Choroid plexus epithelial cell (primary cell): Measurements from ENCODE around the gene DNAJC6.

Experiments used
- DNase-seq: peaks from one replicate; pipeline ENCODE4 v3.0.0-alpha.2; 2010; ENCODE audit warnings: low read depth
- H3K4me3 ChIP-seq: 2 replicates; pipeline ENCODE4 v1.5.1; 2011; ENCODE audit warnings: low read depth, mild to moderate bottlenecking, control low read depth, low read length, moderate library complexity
- TF ChIP-seq, protein P1 (sequence below): conservative IDR thresholded peaks from 2 replicates; pipeline ENCODE4 v1.5.1; 2011; ENCODE audit warnings: low read depth, mild to moderate bottlenecking, control low read depth, inconsistent platforms, low read length, moderate library complexity

The DNAJC6 gene

DNA sequence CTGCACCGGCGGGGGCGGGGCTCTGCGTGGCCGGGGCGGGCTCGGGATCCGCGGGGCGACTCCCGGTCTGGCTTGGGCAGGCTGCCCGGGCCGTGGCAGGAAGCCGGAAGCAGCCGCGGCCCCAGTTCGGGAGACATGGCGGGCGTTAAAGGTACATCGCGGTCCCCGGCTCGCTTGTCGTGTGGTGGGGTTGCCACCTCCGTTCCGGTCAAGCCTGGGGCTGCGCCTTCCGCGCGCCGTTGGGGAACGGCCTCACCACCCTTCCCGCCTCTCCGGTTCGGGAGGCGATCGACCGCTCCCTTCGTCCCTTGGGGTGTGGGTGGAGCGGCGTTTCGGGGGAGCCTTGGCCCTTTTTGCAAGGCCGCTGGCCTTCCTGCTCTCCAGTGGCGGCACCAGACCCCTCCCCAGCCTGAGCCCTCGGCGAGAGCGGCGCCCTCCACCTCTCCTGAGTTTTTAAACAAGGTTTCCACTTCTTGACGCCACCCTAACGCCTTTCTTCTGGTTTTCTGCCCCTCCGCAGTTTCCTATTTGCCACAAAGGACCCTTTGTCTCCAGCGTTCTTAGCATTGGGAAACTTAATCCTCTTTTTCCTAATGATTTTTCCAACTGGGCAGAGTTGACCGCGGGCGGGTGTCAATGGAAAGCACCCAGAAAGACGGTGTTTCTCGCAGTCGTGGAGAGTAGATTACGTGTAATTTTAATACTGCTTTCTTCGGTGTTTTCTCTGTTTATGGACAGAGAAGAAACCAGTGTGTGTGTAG lies 111.4 kb downstream of the DNAJC6 start, which contains the start of the genes LEPR and LEPROT:
LEPR (plus strand) TSS at position 79 of the 761 bp plus-strand sequence. CDS start 144,898 bp downstream, outside the sequence.
LEPROT (plus strand) TSS at position 79 of the 761 bp plus-strand sequence; CDS start at position 136, 57 bp downstream.
- TF ChIP-seq, protein P1, sequence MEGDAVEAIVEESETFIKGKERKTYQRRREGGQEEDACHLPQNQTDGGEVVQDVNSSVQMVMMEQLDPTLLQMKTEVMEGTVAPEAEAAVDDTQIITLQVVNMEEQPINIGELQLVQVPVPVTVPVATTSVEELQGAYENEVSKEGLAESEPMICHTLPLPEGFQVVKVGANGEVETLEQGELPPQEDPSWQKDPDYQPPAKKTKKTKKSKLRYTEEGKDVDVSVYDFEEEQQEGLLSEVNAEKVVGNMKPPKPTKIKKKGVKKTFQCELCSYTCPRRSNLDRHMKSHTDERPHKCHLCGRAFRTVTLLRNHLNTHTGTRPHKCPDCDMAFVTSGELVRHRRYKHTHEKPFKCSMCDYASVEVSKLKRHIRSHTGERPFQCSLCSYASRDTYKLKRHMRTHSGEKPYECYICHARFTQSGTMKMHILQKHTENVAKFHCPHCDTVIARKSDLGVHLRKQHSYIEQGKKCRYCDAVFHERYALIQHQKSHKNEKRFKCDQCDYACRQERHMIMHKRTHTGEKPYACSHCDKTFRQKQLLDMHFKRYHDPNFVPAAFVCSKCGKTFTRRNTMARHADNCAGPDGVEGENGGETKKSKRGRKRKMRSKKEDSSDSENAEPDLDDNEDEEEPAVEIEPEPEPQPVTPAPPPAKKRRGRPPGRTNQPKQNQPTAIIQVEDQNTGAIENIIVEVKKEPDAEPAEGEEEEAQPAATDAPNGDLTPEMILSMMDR = no peak
- H3K4me3 ChIP-seq = peak within 1 kb of the TSS; percentile 93
- DNase-seq = no peak

DNA sequence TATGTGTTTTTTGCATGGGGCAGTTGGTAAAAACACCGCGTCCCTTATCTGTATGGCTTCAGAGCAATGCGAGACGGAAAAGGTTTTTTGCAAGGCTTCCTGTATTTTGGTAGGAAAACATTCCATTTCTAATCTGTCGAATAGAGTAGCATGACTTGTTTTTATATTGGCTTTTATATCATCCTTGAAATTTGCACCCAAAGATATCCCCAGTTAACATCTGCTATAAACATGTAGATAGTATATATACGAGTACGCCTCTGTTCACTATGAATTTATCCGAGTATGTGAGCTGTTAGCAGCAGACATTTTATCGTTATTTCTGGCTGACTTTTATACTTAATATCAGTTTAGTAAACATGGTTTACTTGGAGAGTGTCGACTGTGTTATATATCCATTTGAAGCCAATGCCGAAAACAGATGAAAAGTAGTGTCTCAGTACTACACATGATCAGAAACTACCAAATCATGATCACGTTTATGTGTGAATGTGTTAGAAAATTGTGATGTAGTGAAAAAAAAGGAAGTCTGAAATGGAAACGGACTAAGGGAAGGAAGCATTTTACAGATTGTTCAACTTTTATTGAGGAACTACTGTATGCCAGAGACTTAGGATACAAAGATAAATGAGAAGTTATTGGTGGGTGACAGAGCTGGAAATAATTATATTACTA lies 112.1 kb downstream of the DNAJC6 start:
- peak overlapping the region; percentile 93 for H3K4me3 ChIP-seq
- TF ChIP-seq, protein P1 = no peak
- DNase-seq = peak; percentile 62

DNA sequence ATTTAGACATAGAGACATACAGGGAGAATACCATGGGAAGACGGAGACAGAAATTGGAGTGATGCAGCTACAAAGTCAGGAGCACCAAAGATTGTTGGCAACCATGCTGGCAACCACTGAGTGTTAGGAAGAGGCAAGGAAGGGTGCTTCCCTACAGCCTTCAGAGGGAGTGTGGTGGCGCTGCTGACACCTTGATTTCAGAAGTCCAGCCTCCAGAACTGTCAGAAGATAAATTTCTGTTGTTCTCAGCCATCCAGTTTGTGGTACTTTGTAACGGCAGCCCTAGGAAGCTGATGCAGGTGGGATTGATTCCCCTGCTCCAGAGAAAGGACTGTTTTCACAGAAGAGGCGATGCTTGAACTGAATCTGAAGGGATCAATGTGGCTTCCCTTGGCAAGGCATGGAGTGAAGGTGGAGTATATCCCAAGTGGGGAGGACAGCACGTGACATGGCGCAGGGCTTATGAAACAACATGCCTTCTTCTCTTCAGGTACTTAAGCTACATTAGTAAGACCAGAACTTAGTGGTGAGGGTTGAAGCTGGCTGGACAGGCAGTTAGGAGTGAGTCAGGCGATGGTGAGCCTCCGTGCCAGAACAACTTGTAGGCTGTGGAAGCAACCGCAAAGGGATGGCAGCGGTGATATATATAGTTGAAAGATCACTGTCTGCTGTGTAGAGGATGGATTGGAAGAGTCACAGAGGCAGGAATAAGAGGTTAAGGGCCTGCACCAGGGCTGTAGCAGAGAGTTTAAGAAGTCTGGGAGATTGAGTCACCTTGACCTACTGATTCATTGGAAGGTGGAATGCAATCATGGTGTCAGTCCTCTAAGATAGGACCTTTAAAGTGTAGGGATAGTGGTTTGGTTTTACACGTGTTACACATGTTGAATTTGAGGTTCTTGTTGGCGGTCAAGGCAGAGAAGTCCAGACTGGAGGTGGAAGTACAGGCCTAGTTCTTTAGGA lies 113.2 kb downstream of the DNAJC6 start:
- peak overlapping the region; percentile 93 for H3K4me3 ChIP-seq
- TF ChIP-seq, protein P1 = no peak
- peak; percentile 46 for DNase-seq

DNA sequence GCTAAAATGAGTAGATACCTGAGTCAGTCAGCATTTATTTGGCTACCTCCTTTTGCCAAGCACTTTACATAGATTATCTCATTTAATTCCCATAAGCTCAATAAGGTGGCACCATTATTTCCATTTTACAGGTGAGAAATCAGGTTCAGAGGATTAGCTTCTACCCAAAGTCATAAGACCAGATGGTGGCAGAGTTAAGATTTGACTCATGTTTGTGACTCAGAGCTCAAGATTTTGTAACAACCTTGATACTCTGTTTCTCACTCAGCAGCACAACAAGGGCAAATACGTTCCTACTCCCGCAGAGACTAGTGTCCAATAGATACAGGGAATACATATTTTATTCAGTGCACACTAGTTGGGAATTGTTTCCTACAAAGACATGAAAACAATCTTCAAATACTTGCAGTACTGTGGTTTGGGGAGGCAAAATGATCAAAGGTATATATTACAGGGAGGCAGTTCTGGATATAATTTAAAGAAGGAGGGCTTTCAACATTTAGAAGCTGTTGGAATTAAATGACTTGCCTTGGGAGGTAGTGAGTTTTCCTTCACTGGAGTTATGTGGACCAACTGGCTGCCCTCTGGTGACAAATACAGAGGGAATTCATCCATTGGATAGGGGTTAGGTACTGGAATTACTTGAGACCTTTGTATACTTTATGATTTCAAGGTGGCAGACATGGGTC lies 114.7 kb downstream of the DNAJC6 start:
- H3K4me3 ChIP-seq = no peak overlapping the region
- DNase-seq = peak; percentile 93
- TF ChIP-seq, protein P1 = no peak

DNA sequence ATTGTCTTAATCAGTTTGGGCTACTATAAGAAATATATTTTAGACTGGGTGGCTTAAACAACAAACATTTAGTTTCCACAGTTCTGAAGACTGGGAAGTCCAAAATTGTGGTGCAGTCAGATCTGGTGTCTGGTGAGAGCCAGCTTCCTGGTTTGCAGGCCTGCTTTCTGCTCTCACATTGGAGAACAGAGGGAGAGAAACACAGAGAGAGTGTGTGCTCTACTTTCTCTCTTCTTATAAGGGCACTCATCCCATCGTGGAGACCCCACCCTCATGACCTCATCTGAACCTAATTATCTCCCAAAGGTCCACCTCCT lies 115.2 kb downstream of the DNAJC6 start:
- TF ChIP-seq, protein P1 = no peak
- DNase-seq = peak; percentile 31
- no peak overlapping the region for H3K4me3 ChIP-seq

DNA sequence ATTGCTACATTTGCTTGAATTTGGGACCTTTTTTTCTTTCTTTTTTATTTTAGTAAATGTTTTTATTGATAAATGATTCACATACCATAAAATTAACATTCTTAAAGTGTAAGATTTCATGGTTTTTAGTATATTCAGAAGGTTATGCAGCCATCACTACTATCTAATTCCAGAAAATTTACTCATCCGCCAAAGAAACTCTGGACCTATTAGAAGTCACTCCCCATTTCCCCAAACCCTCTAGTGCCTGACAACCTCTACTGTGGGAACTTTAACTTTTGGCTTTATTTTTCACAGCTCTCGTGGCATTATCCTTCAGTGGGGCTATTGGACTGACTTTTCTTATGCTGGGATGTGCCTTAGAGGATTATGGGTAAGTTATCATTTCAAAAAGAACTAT lies 115.7 kb downstream of the DNAJC6 start:
- no peak overlapping the region for H3K4me3 ChIP-seq
- no peak for DNase-seq
- TF ChIP-seq, protein P1 = no peak
